OCI-LY1 (cell line): ENCODE results near the gene CDKL4.

ENCODE experiments used
- CTCF ChIP-seq: fragments of 200-600 bp; sonication (generic), shearing (Covaris generic); IDR thresholded peaks from 2 replicates; pipeline ENCODE4 v1.5.1; 2017; ENCODE audit warnings: mild to moderate bottlenecking, antibody characterized with exemption, low read length, moderate library complexity, mixed read lengths
- EZH2 ChIP-seq: fragments of 200-600 bp; sonication (generic), shearing (Covaris generic); IDR thresholded peaks from 2 replicates; pipeline ENCODE4 v1.8.0; 2017; ENCODE audit warnings: borderline replicate concordance, mixed run types, mild to moderate bottlenecking, antibody characterized with exemption, low read length, moderate library complexity, mixed read lengths

- TF ChIP-seq CTCF (no peak), EZH2 (no peak)
Measured at GRCh38 chr2:39234754-39235153, 9.0 kb downstream of the CDKL4 start.
